ENCODE results near the gene NCCRP1.

DNA sequence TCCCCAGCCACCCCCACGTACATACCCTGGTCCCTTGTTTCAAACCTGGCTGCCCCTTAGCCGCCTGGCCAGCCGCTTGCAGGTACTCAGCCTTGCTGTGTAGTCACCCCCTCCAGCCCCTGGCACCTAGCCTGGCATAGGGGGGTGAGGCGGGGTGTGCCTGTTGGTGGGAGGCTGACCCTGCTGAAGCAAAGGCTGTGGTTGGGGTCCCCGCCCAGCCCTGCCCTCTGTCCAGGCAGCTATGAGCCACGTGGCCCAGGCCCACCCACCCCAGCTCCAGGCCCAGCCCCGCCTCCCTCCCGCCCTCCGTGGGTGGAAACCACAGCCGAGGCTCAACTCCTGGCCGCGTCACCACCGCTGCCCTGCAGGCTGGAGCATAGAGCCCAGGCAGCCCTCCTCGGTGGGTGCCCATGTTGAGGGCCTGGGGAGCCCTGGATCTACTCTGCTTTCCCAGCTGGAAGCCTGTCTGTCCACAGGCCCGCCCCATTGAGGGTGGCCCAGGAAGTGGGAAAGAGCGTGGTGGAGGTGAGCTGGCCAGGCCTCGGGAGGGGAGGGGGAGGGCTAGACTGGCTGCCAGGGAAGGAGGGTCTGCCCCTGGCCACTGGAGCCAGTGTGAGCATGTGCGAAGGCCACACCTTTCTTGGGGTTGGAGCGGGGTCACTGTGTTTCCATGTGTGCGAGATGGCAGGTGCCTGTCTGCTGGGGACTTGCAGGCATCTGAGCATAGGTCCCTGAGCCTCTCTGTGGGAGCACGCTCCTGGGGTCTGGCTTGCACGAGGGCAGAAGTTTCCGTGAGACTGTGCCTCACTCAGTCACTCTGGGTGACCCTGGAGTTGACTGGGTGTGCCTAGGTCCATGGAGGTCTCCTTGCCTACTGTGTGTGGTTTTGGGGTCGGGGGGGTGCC lies 40.2 kb upstream of the NCCRP1 start:
- TF ChIP-seq POLR2AphosphoS5 (IDR thresholded peaks at IDR 0.05): no peak
- TF ChIP-seq, protein P1, sequence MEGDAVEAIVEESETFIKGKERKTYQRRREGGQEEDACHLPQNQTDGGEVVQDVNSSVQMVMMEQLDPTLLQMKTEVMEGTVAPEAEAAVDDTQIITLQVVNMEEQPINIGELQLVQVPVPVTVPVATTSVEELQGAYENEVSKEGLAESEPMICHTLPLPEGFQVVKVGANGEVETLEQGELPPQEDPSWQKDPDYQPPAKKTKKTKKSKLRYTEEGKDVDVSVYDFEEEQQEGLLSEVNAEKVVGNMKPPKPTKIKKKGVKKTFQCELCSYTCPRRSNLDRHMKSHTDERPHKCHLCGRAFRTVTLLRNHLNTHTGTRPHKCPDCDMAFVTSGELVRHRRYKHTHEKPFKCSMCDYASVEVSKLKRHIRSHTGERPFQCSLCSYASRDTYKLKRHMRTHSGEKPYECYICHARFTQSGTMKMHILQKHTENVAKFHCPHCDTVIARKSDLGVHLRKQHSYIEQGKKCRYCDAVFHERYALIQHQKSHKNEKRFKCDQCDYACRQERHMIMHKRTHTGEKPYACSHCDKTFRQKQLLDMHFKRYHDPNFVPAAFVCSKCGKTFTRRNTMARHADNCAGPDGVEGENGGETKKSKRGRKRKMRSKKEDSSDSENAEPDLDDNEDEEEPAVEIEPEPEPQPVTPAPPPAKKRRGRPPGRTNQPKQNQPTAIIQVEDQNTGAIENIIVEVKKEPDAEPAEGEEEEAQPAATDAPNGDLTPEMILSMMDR (IDR thresholded peaks at IDR 0.05): no peak
- no peak for TF ChIP-seq POLR2A (IDR thresholded peaks at IDR 0.05)

All from gastroesophageal sphincter (tissue), 3 donors.